Heart left ventricle (tissue), 13 donors: ENCODE results near the gene PDE10A.

Experiments used
- CTCF ChIP-seq, 12 donors: fragments of 200-600 bp; sonication (generic) in 4 of 12; IDR thresholded peaks; one replicate each; pipeline versions ENCODE4 v1.5.0 to v1.8.0; 2018 to 2022; ENCODE audit warnings: antibody characterized with exemption in 12 of 12, mild to moderate bottlenecking in 5 of 12
- POLR2A ChIP-seq, 2 donors: fragments of 450-650 bp; IDR thresholded peaks; one replicate each; pipeline ENCODE4 v1.6.1; 2017; ENCODE audit warnings: antibody characterized with exemption in 2 of 2, mild to moderate bottlenecking in 2 of 2, moderate library complexity in 2 of 2
- donor health status: ischemic (EF 13 %, LVEDD 7.1; RV severe dilation, severe dysfunction).
- donor health status: DM: no; HTN: yes; CAD: no.
- donor health status: DM: no; HTN: no; CAD: no.
- donor health status: ischemic (EF 25% LVEDD 6.9; RV normal size, moderate dysfunction).
- donor health status: ischemic (EF 25% LVEDD 5.7; RV mildly dilated, moderate dysfunction).
- donor health status: ischemic (EF 35%, LVEDD 5.7; RV mildly dilated, moderate dysfunction).
- donor health status: nonischemic (EF 11% LVEDD 7.7; RV severe dilation, severe dysfunction).
- donor health status: DM: yes; HTN: yes; CAD: no.
- donor health status: PGD.
- donor health status: ischemic (EF 29% LVEDD 5.4; RV normal size, mild dysfunction).
- donor health status: nonischemic (EF 23%, LVEDD 6.1; RV moderate dilation, normal function).

GRCh38 chr6:165653196-165653595, 9.8 kb downstream of the PDE10A start:
- no peak for TF ChIP-seq CTCF (IDR thresholded peaks at IDR 0.05)
- no peak for TF ChIP-seq POLR2A (IDR thresholded peaks at IDR 0.05)
